Endothelial cell of umbilical vein (primary cell): Measurements from ENCODE around the gene IGFL3. TPM values are rescaled to one million over a fixed set of nuclear protein-coding genes. Genes with fewer than 3 reads are reported as not detected.

Experiments used
- BruUV-seq: library from RNA; stranded (reverse); fragments of 400-500 nt; replicated peaks from 2 replicates; lab custom pipeline; 2021; lab: Mats Ljungman, UMichigan
- CTCF ChIA-PET: fragments of 300-600, 350-600 bp; sonication (Branson Sonifier 250); formaldehyde crosslinking; loops from one replicate; lab custom pipeline; 2021; ENCODE audit warnings: antibody characterized with exemption, inconsistent platforms; lab: Charles Lee
- POLR2A ChIA-PET: fragments of 300-600, 350-600 bp; sonication (Branson Sonifier 250); formaldehyde crosslinking; loops from one replicate; lab custom pipeline; 2021; ENCODE audit warnings: antibody characterized with exemption, inconsistent platforms; lab: Charles Lee
- DNase-seq: peaks from one replicate; pipeline ENCODE4 v3.0.0-alpha.2; 2011; ENCODE audit warnings: low read depth, low spot score
- FAIRE-seq: peaks from 2 replicates; lab custom pipeline; 2011; peaks lifted over from hg19 to GRCh38; lab: Jason Lieb, UNC
- H2AFZ ChIP-seq: 2 replicates; pipeline ENCODE4 v1.6.0; 2012; ENCODE audit warnings: low read depth, low read length, control low read depth, inconsistent platforms
- H3K27ac ChIP-seq: 2 replicates; pipeline ENCODE4 v1.5.1; 2011; ENCODE audit warnings: low read depth, mild to moderate bottlenecking, control low read depth, low read length, moderate library complexity; ENCODE audit not compliant: insufficient read depth
- H3K27me3 ChIP-seq, 2 experiments: 2 replicates each; pipeline versions ENCODE4 v1.6.0 to v1.6.1; 2011; ENCODE audit warnings: low read length in 2 of 2, mixed read lengths in 1 of 2; ENCODE audit not compliant: control insufficient read depth in 2 of 2, insufficient read depth in 2 of 2
- H3K36me3 ChIP-seq, 2 experiments: 2 replicates in 1 of 2; 3 replicates in 1 of 2; pipeline ENCODE4 v1.5.1; 2011; ENCODE audit warnings: low read length in 2 of 2, mild to moderate bottlenecking in 1 of 2, moderate library complexity in 1 of 2; ENCODE audit not compliant: control insufficient read depth in 2 of 2, insufficient read depth in 2 of 2; ENCODE audit errors: extremely low read depth in 1 of 2
- H3K4me1 ChIP-seq: 3 replicates; pipeline ENCODE4 v1.5.1; 2011; ENCODE audit warnings: mild to moderate bottlenecking, low read length; ENCODE audit not compliant: control insufficient read depth, insufficient read depth; ENCODE audit errors: extremely low read depth
- H3K4me2 ChIP-seq: 2 replicates; pipeline ENCODE4 v1.6.1; 2011; ENCODE audit warnings: low read length, control low read depth, mixed read lengths; ENCODE audit not compliant: insufficient read depth
- H3K4me3 ChIP-seq, 3 experiments: fragments of 200-600 bp in 1 of 3; sonication (generic), shearing (Covaris generic) in 1 of 3; replicated peaks in 1 of 3; 2 replicates each; pipeline ENCODE4 v1.5.1; 2011 to 2016; ENCODE audit warnings: control low read depth in 3 of 3, low read length in 3 of 3, mild to moderate bottlenecking in 2 of 3, inconsistent platforms in 1 of 3, low read depth in 1 of 3, moderate library complexity in 1 of 3; ENCODE audit not compliant: insufficient read depth in 1 of 3
- H3K79me2 ChIP-seq: 2 replicates; pipeline ENCODE4 v1.6.0; 2012; ENCODE audit warnings: low read length, inconsistent platforms; ENCODE audit not compliant: control insufficient read depth, insufficient read depth
- H3K9ac ChIP-seq: replicated peaks from 2 replicates; pipeline ENCODE3; 2011; ENCODE audit warnings: low read length, control low read depth; ENCODE audit not compliant: insufficient read depth; ENCODE audit errors: extremely low read depth
- H3K9me1 ChIP-seq: replicated peaks from 3 replicates; pipeline ENCODE4 v1.6.0; 2011; ENCODE audit warnings: mild to moderate bottlenecking, low read length; ENCODE audit not compliant: control insufficient read depth, insufficient read depth; ENCODE audit errors: extremely low read depth
- H3K9me3 ChIP-seq: replicated peaks from 2 replicates; pipeline ENCODE4 v1.5.1; 2012; ENCODE audit warnings: low read length, inconsistent platforms; ENCODE audit not compliant: control insufficient read depth, insufficient read depth
- H4K20me1 ChIP-seq: replicated peaks from 2 replicates; pipeline ENCODE3; 2011; ENCODE audit warnings: mild to moderate bottlenecking, low read length; ENCODE audit not compliant: control insufficient read depth, insufficient read depth; ENCODE audit errors: extremely low read depth
- CTCF ChIP-seq, 2 donors: IDR thresholded peaks; 1 replicate in 1 of 2; 2 replicates in 1 of 2; pipeline ENCODE4 v1.5.1; 2011; ENCODE audit warnings: low read length in 2 of 2, mild to moderate bottlenecking in 2 of 2, moderate library complexity in 2 of 2, control low read depth in 1 of 2, inconsistent platforms in 1 of 2, low read depth in 1 of 2; ENCODE audit not compliant: insufficient read depth in 1 of 2; ENCODE audit errors: extremely low read depth in 1 of 2
- EZH2 ChIP-seq: IDR thresholded peaks from 2 replicates; pipeline ENCODE4 v1.6.1; 2012; ENCODE audit warnings: borderline replicate concordance, low read depth, mild to moderate bottlenecking, moderate library complexity, low read length, inconsistent platforms; ENCODE audit not compliant: severe bottlenecking
- FOS ChIP-seq: IDR thresholded peaks from 2 replicates; pipeline ENCODE4 v1.6.1; 2011; ENCODE audit warnings: mild to moderate bottlenecking, low read length, moderate library complexity, borderline replicate concordance; ENCODE audit not compliant: insufficient read depth
- GATA2 ChIP-seq: IDR thresholded peaks from 2 replicates; pipeline ENCODE4 v1.7.0; 2011; ENCODE audit warnings: low read depth, mild to moderate bottlenecking, moderate library complexity, mixed read lengths, low read length; ENCODE audit not compliant: insufficient read length, insufficient read depth
- JUN ChIP-seq: IDR thresholded peaks from 2 replicates; pipeline ENCODE4 v1.6.1; 2011; ENCODE audit warnings: borderline replicate concordance, low read depth; ENCODE audit not compliant: insufficient read length, insufficient read depth
- MAX ChIP-seq: IDR thresholded peaks from 2 replicates; pipeline ENCODE4 v1.6.1; 2011; ENCODE audit not compliant: insufficient read depth, insufficient read length
- MYC ChIP-seq: IDR thresholded peaks from one replicate; pipeline ENCODE4 v1.6.1; 2011; ENCODE audit warnings: mild to moderate bottlenecking, low read depth, low read length
- POLR2A ChIP-seq: IDR thresholded peaks from 2 replicates; pipeline ENCODE4 v1.6.1; 2012; ENCODE audit warnings: low read depth, mild to moderate bottlenecking, control low read depth, low read length
- POLR2AphosphoS5 ChIP-seq: IDR thresholded peaks from 2 replicates; pipeline ENCODE4 v1.6.1; 2012; ENCODE audit warnings: low read depth, mild to moderate bottlenecking, control low read depth, low read length, moderate library complexity; ENCODE audit not compliant: insufficient read depth
- dilution Hi-C: fragments of 300-500 bp; cut with MboI; formaldehyde crosslinking; loops from one replicate; pipeline ENCODE4 v1.15.0; 2019; ENCODE audit warnings: low sequenced_read_pairs; ENCODE audit not compliant: extremely low pct_ligation_motif_present
- intact Hi-C: fragments of 100-400 bp; cut with micrococcal nuclease; formaldehyde crosslinking; loops from one replicate; pipeline ENCODE4 v1.10.0; 2022
- polyA plus RNA-seq, 4 experiments: library from polyadenylated mRNA; depleted of rRNA in 3 of 4; stranded (reverse) in 3 of 4; unstranded in 1 of 4; fragments of >200 nt; gene quantifications; 2 replicates each; pipeline versions ENCODE4 v1.2.1 to v1.2.3, GENCODE V29; 2011 to 2012; ENCODE audit warnings: missing spikeins in 1 of 4
- total RNA-seq: library from RNA; stranded (reverse); gene quantifications from 2 replicates; pipeline ENCODE4 v1.2.3, GENCODE V29; 2021

Gene IGFL3
- total and polyA plus RNA-seq, 2 donors (not counting 3 experiments of a cell fraction or from before 2014, with no cell fraction given) = not detected

GRCh38 chr19:46082728-46083050 is 41.8 kb downstream of the IGFL3 start:
- POLR2A ChIA-PET = no interaction called here
- Histone ChIP-seq H3K4me2 (no peak overlapping the region), H2AFZ (no peak overlapping the region)

More at GRCh38 chr19:46082728-46083050, 41.8 kb downstream of the IGFL3 start:
- H3K9ac ChIP-seq = no peak overlapping the region
- no peak for FAIRE-seq
- intact Hi-C loops = loop anchor here (1.0 to 5.0 kb wide), 3 partner anchors 40 to 183 kb away; partner anchors contain the start of gene IGFL3
- no peaks in the 10 kb centered on the region for H3K9me1 ChIP-seq
- CTCF ChIA-PET = interaction anchor here (0.6 to 7.7 kb wide), 25 partner anchors 9 to 187 kb away, joined by 3 to 460 read pairs (median 4); partner anchors contain the start of genes IGFL2 and PGLYRP1
- no peak overlapping the region for H3K27ac ChIP-seq
- DNase-seq = no peak
- TF ChIP-seq JUN (no peak), EZH2 (no peak), POLR2A (no peak), POLR2AphosphoS5 (no peak), MAX (no peak), MYC (no peak), GATA2 (no peak), CTCF (IDR thresholded peaks at IDR 0.05; ENCODE audit: extremely low read depth in 1 of 2, insufficient read depth in 1 of 2, low read depth in 1 of 2, low read length in 2 of 2) (no peak), FOS (no peak)
- no peaks in the 10 kb centered on the region for H3K36me3 ChIP-seq
- dilution Hi-C loops = no loop called here
- H4K20me1 ChIP-seq = no peaks in the 10 kb centered on the region
- H3K27me3 ChIP-seq = peaks cover 17 to 27% of the 10 kb centered on the region in 2 experiments
- H3K9me3 ChIP-seq = no peaks in the 10 kb centered on the region
- H3K4me3 ChIP-seq = no peak overlapping the region
- H3K4me1 ChIP-seq = no peaks in the 10 kb centered on the region
- no TSS peak for BruUV-seq
- H3K79me2 ChIP-seq = no peaks in the 10 kb centered on the region
